Measurements from ENCODE around the gene NSF.
"Not testable (repeated sequence)": the region's sequence is repeated elsewhere in the genome, so short reads cannot be mapped to it uniquely, and the experiment has no call there.

The NSF gene

GRCh38 chr17:46590157-46591146, at the start of gene NSF:
NSF (plus strand) TSS chr17:46590669; CDS start chr17:46590776, 107 bp downstream.
- not testable (repeated sequence) for DNase-seq (ENCODE audit: low spot score)

GRCh38 chr17:46548607-46549006, 41.9 kb upstream of the NSF start:
- DNase-seq (ENCODE audit: low spot score) = not testable (repeated sequence)

- DNase-seq (ENCODE audit: low spot score) = not testable (repeated sequence)
Observed at GRCh38 chr17:46559155-46559554, 31.3 kb upstream of the NSF start.

- not testable (repeated sequence) for DNase-seq (ENCODE audit: low spot score)
Observed at GRCh38 chr17:46560048-46560447, 30.4 kb upstream of the NSF start.

GRCh38 chr17:46566284-46566683, 24.2 kb upstream of the NSF start:
- DNase-seq (ENCODE audit: low spot score) = not testable (repeated sequence)

GRCh38 chr17:46566980-46567379, 23.5 kb upstream of the NSF start:
- not testable (repeated sequence) for DNase-seq (ENCODE audit: low spot score)

- DNase-seq (ENCODE audit: low spot score) = not testable (repeated sequence)
Observed at GRCh38 chr17:46571796-46572195, 18.7 kb upstream of the NSF start.

- DNase-seq (ENCODE audit: low spot score) = not testable (repeated sequence)
Observed at GRCh38 chr17:46579083-46580075, 11.1 kb upstream of the NSF start, which contains the start of gene ARL17A. ARL17A (minus strand) TSS chr17:46579691; CDS start chr17:46576322, 3,369 bp downstream.

GRCh38 chr17:46580082-46580481, 10.4 kb upstream of the NSF start:
- not testable (repeated sequence) for DNase-seq (ENCODE audit: low spot score)

GRCh38 chr17:46585444-46585843, 5.0 kb upstream of the NSF start:
- not testable (repeated sequence) for DNase-seq (ENCODE audit: low spot score)

GRCh38 chr17:46591332-46591731, 863 bp downstream of the NSF start:
- not testable (repeated sequence) for DNase-seq (ENCODE audit: low spot score)

GRCh38 chr17:46598344-46598931, 8.0 kb downstream of the NSF start:
- DNase-seq (ENCODE audit: low spot score) = not testable (repeated sequence)

GRCh38 chr17:46600767-46601166, 10.3 kb downstream of the NSF start:
- not testable (repeated sequence) for DNase-seq (ENCODE audit: low spot score)

GRCh38 chr17:46603125-46603524, 12.7 kb downstream of the NSF start:
- DNase-seq (ENCODE audit: low spot score) = not testable (repeated sequence)

GRCh38 chr17:46611304-46611703, 20.8 kb downstream of the NSF start:
- DNase-seq (ENCODE audit: low spot score) = not testable (repeated sequence)

- not testable (repeated sequence) for DNase-seq (ENCODE audit: low spot score)
Observed at GRCh38 chr17:46613876-46614275, 23.4 kb downstream of the NSF start.

- not testable (repeated sequence) for DNase-seq (ENCODE audit: low spot score)
Observed at GRCh38 chr17:46617121-46617520, 26.7 kb downstream of the NSF start.

GRCh38 chr17:46618975-46619374, 28.5 kb downstream of the NSF start:
- DNase-seq (ENCODE audit: low spot score) = not testable (repeated sequence)

- not testable (repeated sequence) for DNase-seq (ENCODE audit: low spot score)
Observed at GRCh38 chr17:46623790-46624189, 33.3 kb downstream of the NSF start.

GRCh38 chr17:46624726-46625125, 34.3 kb downstream of the NSF start:
- not testable (repeated sequence) for DNase-seq (ENCODE audit: low spot score)

GRCh38 chr17:46627452-46627851, 37.0 kb downstream of the NSF start:
- not testable (repeated sequence) for DNase-seq (ENCODE audit: low spot score)
